ENCODE measurements around the gene CDC25B. TPM values are rescaled to one million over a fixed set of nuclear protein-coding genes. Genes with fewer than 3 reads are reported as not detected.

The CDC25B gene
- total RNA-seq, 4 donors from 2014 or later = 11.7 to 44.3 (median 25.6) TPM

- no peak for TF ChIP-seq CTCF (IDR thresholded peaks at IDR 0.05)
- DNase-seq (ENCODE audit: low spot score) (no peak), ATAC-seq (ENCODE audit: low FRiP score) (peak; percentile 35)
These were observed 14.8 kb upstream of the CDC25B start, which contains the start of gene SPEF1 for GRCh38 chr20:3781153-3781910. Gene SPEF1, minus strand, starts transcription at chr20:3781448. Its CDS starts 161 bp downstream, at chr20:3781287.

DNA sequence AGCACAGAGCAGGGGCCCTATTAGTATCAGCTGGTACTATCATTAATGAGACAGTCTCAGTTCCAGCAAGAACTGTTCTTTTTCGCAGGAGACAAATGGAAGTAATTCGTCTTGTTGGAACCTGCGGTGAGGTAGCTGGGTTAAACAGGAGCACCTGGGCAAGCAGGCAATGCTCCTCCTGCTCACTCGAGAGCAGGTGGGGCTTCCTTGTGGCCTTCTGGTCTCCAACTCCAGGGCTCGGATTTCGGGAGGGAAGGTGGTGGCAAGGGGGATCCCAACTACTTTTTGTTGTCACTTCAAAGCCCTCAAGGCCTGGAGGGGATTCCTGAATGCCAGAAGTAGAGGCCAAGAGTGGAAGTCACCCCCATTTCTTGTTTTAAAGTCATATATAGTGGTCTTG is 13.5 kb upstream of the CDC25B start:
- DNase-seq (ENCODE audit: low spot score) (no peak), ATAC-seq (ENCODE audit: low FRiP score) (no peak)
- TF ChIP-seq CTCF (IDR thresholded peaks at IDR 0.05) = no peak

GRCh38 chr20:3783068-3783489 is 13.0 kb upstream of the CDC25B start:
- ATAC-seq (ENCODE audit: low FRiP score) (no peak), DNase-seq (ENCODE audit: low spot score) (no peak)
- no peak for TF ChIP-seq CTCF (IDR thresholded peaks at IDR 0.05)

DNA sequence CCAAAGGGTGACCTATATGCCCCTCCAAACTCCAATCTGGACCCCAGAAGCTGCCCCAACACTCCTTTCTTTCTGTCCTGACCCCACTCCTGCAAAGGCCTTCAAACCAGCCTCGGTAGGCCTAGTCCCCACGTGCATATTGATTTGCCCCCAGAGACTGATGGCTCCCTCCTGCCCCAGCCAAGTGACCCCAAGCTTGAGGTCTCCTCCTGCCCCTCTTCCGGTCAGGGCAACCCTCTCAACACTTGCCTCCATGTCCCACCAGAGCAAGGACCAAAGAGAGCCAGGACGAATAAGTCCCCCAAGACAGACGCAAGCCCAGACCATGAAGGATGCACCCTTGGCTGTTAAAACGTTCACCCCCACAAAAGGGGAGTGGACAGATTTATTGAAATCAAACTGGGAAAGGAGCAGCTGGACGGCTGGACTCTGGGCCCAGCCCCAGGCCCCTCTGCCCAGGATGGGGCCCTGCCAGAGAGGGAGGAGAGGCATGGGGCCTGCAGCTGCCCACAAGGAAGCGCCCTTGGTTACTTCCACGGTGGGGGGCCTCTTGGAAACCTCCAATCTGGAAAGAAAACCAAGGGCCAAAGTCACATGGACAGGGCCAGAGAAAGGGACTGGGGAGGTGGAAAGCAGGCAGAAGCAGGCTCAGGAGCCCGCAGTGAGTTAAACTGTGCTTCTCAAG is 12.5 kb upstream of the CDC25B start:
- DNase-seq (ENCODE audit: low spot score) = no peak
- no peak for ATAC-seq (ENCODE audit: low FRiP score)
- TF ChIP-seq CTCF (IDR thresholded peaks at IDR 0.05) = no peak

DNA sequence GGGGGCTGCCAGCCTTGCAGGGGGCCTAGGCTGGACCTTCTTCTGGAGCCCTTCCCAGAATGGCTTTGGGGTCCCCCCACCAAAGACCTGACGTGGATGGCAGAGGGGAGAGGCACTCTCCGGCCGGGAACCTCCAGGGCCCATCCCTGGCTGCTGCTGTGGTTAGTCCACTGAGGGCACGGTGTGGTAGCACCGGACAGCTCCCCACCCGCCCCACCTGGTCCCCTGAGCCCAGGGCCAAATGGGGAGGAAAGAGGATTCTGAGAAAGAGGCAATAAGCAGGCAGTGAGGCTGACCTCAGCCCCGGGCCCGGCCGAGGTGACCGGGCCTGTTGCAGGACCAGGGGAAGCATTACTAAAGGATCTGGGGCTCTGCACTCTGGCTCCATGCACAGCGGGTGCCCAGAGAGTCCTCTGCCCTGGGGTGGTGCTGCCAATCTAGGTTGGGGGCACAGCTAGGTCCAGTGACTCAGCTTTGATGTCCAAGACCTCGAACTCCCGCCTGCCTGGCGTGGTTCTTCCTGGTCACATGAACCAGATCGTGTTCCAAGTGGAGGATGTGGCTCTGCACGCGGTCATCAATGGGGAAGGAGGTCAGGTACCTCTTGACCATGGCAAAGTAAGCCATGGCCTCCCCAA is 11.8 kb upstream of the CDC25B start:
- no peak for ATAC-seq (ENCODE audit: low FRiP score)
- no peak for TF ChIP-seq CTCF (IDR thresholded peaks at IDR 0.05)
- DNase-seq (ENCODE audit: low spot score) = no peak

GRCh38 chr20:3784863-3785239 is 11.3 kb upstream of the CDC25B start:
- DNase-seq (ENCODE audit: low spot score) (no peak), ATAC-seq (ENCODE audit: low FRiP score) (no peak)
- TF ChIP-seq CTCF (IDR thresholded peaks at IDR 0.05) = no peak

All from omental fat pad (tissue), 4 donors.